K562 (cell line): ENCODE measurements around the gene RIOK3. TPM values are rescaled to one million over a fixed set of nuclear protein-coding genes. Genes with fewer than 3 reads are reported as not detected.

Experiments used
- BDP1 ChIP-seq: IDR thresholded peaks from 3 replicates; pipeline ENCODE4 v1.6.1; 2011; ENCODE audit not compliant: insufficient read length, insufficient read depth
- CBFA2T3 ChIP-seq: fragments of 450-650 bp; IDR thresholded peaks from 2 replicates; pipeline ENCODE4 v1.6.1; 2017
- CSDE1 ChIP-seq, 2 experiments: fragments of 450-650 bp; IDR thresholded peaks; 2 replicates each; pipeline ENCODE4 v1.6.1; 2016; ENCODE audit warnings: mild to moderate bottlenecking in 1 of 2
- E2F6 ChIP-seq, 2 experiments: IDR thresholded peaks; 2 replicates each; pipeline ENCODE4 v1.6.1; 2011; ENCODE audit warnings: borderline replicate concordance in 1 of 2, control low read depth in 1 of 2, low read depth in 1 of 2, low read length in 1 of 2, mild to moderate bottlenecking in 1 of 2, mixed read lengths in 1 of 2, moderate library complexity in 1 of 2; ENCODE audit not compliant: insufficient read depth in 1 of 2, insufficient read length in 1 of 2, poor library complexity in 1 of 2, severe bottlenecking in 1 of 2; ENCODE audit errors: extremely low read depth in 1 of 2
- EZH2 ChIP-seq: IDR thresholded peaks from 2 replicates; pipeline ENCODE4 v1.6.1; 2012; ENCODE audit warnings: low read depth, mild to moderate bottlenecking, inconsistent platforms, low read length, borderline replicate concordance
- KDM1A ChIP-seq, 2 experiments: fragments of 450-650 bp; IDR thresholded peaks; 2 replicates each; pipeline ENCODE4 v1.6.1; 2016; ENCODE audit warnings: mild to moderate bottlenecking in 2 of 2
- KLF16 ChIP-seq: IDR thresholded peaks from 2 replicates; pipeline ENCODE4 v1.6.1; 2016; ENCODE audit warnings: antibody characterized with exemption
- NFYB ChIP-seq: IDR thresholded peaks from 2 replicates; pipeline ENCODE4 v1.6.1; 2011; ENCODE audit warnings: mild to moderate bottlenecking, moderate library complexity; ENCODE audit not compliant: insufficient read length; ENCODE audit errors: extremely low read depth
- POLR2AphosphoS5 ChIP-seq: IDR thresholded peaks from 2 replicates; pipeline ENCODE4 v1.6.1; 2011; ENCODE audit warnings: mild to moderate bottlenecking, low read depth, low read length, moderate library complexity; ENCODE audit not compliant: control insufficient read depth, insufficient read depth
- SNAPC5 ChIP-seq: fragments of 250-450 bp; sonication (Bioruptor Pico); IDR thresholded peaks from 2 replicates; pipeline ENCODE4 v1.8.0; 2021; ENCODE audit warnings: moderate library complexity, mild to moderate bottlenecking, inconsistent platforms
- SRSF3 ChIP-seq: fragments of 200-400 bp; formaldehyde crosslinking; IDR thresholded peaks from 2 replicates; pipeline ENCODE4 v1.6.1; 2016; ENCODE audit warnings: mild to moderate bottlenecking, low read length, moderate library complexity; ENCODE audit not compliant: insufficient read depth
- TCF15 ChIP-seq: fragments of 250-450 bp; sonication (Bioruptor Pico); IDR thresholded peaks from 2 replicates; pipeline ENCODE4 v1.8.0; 2022; ENCODE audit warnings: moderate library complexity, mild to moderate bottlenecking, inconsistent platforms
- TFE3 ChIP-seq: fragments of 450-650 bp; formaldehyde crosslinking; IDR thresholded peaks from 2 replicates; pipeline ENCODE4 v1.4.0; 2020; ENCODE audit warnings: mild to moderate bottlenecking, mixed read lengths
- TGIF2 ChIP-seq: sonication (generic); formaldehyde crosslinking; IDR thresholded peaks from 2 replicates; pipeline ENCODE4 v1.8.1; 2022; ENCODE audit warnings: mild to moderate bottlenecking, missing genetic modification reagents, moderate library complexity
- ZNF274 ChIP-seq: IDR thresholded peaks from 2 replicates; pipeline ENCODE4 v1.6.1; 2011; ENCODE audit warnings: low read depth, mild to moderate bottlenecking, low read length, moderate library complexity, borderline replicate concordance
- ZNF449 ChIP-seq: fragments of 250-450 bp; sonication (Bioruptor Pico); IDR thresholded peaks from 2 replicates; pipeline ENCODE4 v1.8.0; 2022; ENCODE audit warnings: moderate library complexity, mild to moderate bottlenecking, inconsistent platforms
- ZNF699 ChIP-seq: fragments of 250-450 bp; sonication (Bioruptor Pico); IDR thresholded peaks from 2 replicates; pipeline ENCODE4 v1.8.0; 2021; ENCODE audit warnings: mild to moderate bottlenecking, moderate library complexity; ENCODE audit not compliant: insufficient replicate concordance
- polyA plus RNA-seq, 8 experiments: library from polyadenylated mRNA; depleted of rRNA in 4 of 8; stranded (reverse) in 5 of 8; unstranded in 3 of 8; fragments of >200 nt; fragmentation: Nextera tagmentation in 2 of 8; fragmentation: Illumina TruSeq in 1 of 8; extraction: Ambion mirVana in 2 of 8; extraction: Trizol in 1 of 8; gene quantifications; 2 replicates each; pipeline versions ENCODE4 v1.2.1 to v1.2.3, GENCODE V29; 2011 to 2014; ENCODE audit warnings: inconsistent platforms in 1 of 8, missing spikeins in 1 of 8
- total RNA-seq, 7 experiments: library from RNA; depleted of rRNA in 6 of 7; stranded (reverse); fragments of >200 nt in 6 of 7; fragmentation: Illumina TruSeq in 2 of 7; extraction: Trizol in 2 of 7; gene quantifications; 2 replicates each; pipeline versions ENCODE4 v1.2.1 to v1.2.3, GENCODE V29; 2011 to 2021; ENCODE audit warnings: low replicate concordance in 1 of 7
- TF ChIP-seq, protein P1 (sequence below): fragments of 200-800 bp; sonication (Bioruptor generic); IDR thresholded peaks from 2 replicates; pipeline ENCODE4 v1.6.1; 2017; ENCODE audit warnings: missing genetic modification characterization, missing compliant biosample characterization
- TF ChIP-seq, protein P2 (sequence below): sonication (generic); formaldehyde crosslinking; IDR thresholded peaks from 2 replicates; pipeline ENCODE4 v1.8.0; 2022; ENCODE audit warnings: missing genetic modification reagents, mild to moderate bottlenecking, borderline replicate concordance

RIOK3 gene
- total and polyA plus RNA-seq, 9 of the 15 experiments (the other 6 are each of a cell fraction or from before 2014, with no cell fraction given) = 21.4 to 89.5 (median 62.9) TPM

- TF ChIP-seq, protein P1, sequence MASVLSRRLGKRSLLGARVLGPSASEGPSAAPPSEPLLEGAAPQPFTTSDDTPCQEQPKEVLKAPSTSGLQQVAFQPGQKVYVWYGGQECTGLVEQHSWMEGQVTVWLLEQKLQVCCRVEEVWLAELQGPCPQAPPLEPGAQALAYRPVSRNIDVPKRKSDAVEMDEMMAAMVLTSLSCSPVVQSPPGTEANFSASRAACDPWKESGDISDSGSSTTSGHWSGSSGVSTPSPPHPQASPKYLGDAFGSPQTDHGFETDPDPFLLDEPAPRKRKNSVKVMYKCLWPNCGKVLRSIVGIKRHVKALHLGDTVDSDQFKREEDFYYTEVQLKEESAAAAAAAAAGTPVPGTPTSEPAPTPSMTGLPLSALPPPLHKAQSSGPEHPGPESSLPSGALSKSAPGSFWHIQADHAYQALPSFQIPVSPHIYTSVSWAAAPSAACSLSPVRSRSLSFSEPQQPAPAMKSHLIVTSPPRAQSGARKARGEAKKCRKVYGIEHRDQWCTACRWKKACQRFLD (CRISPR knock-in tag) = peak; percentile 90
- no peak for TF ChIP-seq SRSF3
- no peak for TF ChIP-seq CSDE1 (IDR thresholded peaks at IDR 0.05)
- TF ChIP-seq TGIF2 (CRISPR knock-in tag) = no peak
- peak; percentile 43 for TF ChIP-seq KLF16
- no peak for TF ChIP-seq EZH2
- 0 out of 2 replicates have a peak, but pooled peaks have one; percentile 55 for TF ChIP-seq TCF15 (CRISPR knock-in tag)
- no peak for TF ChIP-seq BDP1
- no peak for TF ChIP-seq ZNF274
- no peak for TF ChIP-seq TFE3 (CRISPR knock-in tag)
- TF ChIP-seq POLR2AphosphoS5 = peak; percentile 33; the same call in 1 of the 2 replicates
- TF ChIP-seq, protein P2, sequence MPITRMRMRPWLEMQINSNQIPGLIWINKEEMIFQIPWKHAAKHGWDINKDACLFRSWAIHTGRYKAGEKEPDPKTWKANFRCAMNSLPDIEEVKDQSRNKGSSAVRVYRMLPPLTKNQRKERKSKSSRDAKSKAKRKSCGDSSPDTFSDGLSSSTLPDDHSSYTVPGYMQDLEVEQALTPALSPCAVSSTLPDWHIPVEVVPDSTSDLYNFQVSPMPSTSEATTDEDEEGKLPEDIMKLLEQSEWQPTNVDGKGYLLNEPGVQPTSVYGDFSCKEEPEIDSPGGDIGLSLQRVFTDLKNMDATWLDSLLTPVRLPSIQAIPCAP = no peak
- TF ChIP-seq E2F6 (IDR thresholded peaks at IDR 0.05; ENCODE audit: borderline replicate concordance in 1 of 2, extremely low read depth in 1 of 2, insufficient read depth in 1 of 2, insufficient read length in 1 of 2, low read depth in 1 of 2, low read length in 1 of 2, poor library complexity in 1 of 2, severe bottlenecking in 1 of 2) = peak in 1 of 2 experiments; percentile 75
- no peak for TF ChIP-seq NFYB
- TF ChIP-seq ZNF449 (CRISPR knock-in tag) = no peak
- TF ChIP-seq ZNF699 (CRISPR knock-in tag) = no peak
- TF ChIP-seq SNAPC5 (CRISPR knock-in tag) = no peak
- no peak; a peak in 1 of 4 replicates for TF ChIP-seq KDM1A (IDR thresholded peaks at IDR 0.05)
- TF ChIP-seq CBFA2T3 = peak; percentile 61
These were observed 75.7 kb downstream of the RIOK3 start (continued) for GRCh38 chr18:23528580-23529472.
